ENCODE measurements around the gene BDH1. TPM values are rescaled to one million over a fixed set of nuclear protein-coding genes. Genes with fewer than 3 reads are reported as not detected.
"Not testable (repeated sequence)": the region's sequence is repeated elsewhere in the genome, so short reads cannot be mapped to it uniquely, and the experiment has no call there.

BDH1 gene
- total RNA-seq, 1 donor from 2014 or later = 4.7 TPM

GRCh38 chr3:197577366-197578074 is 21.8 kb upstream of the BDH1 start:
- DNase-seq (ENCODE audit: low spot score) = no peak
- Mint-ChIP-seq H3K4me3 (ENCODE audit: unreplicated experiment) (no peak overlapping the region), H3K36me3 (ENCODE audit: low read depth, unreplicated experiment) (peaks cover 9% of the 10 kb centered on the region), H3K27ac (ENCODE audit: unreplicated experiment) (no peak overlapping the region), H3K27me3 (ENCODE audit: unreplicated experiment) (peaks cover 3% of the 10 kb centered on the region), H3K9me3 (ENCODE audit: unreplicated experiment) (no peaks in the 10 kb centered on the region), H3K4me1 (ENCODE audit: unreplicated experiment) (peaks cover 17% of the 10 kb centered on the region)
- TF ChIP-seq CTCF (IDR thresholded peaks at IDR 0.05; ENCODE audit: unreplicated experiment) = no peak

- H3K4me1 Mint-ChIP-seq (ENCODE audit: unreplicated experiment) = peaks cover 17% of the 10 kb centered on the region
- no peak for DNase-seq (ENCODE audit: low spot score)
- no peak overlapping the region for H3K4me3 Mint-ChIP-seq (ENCODE audit: unreplicated experiment)
- H3K27ac Mint-ChIP-seq (ENCODE audit: unreplicated experiment) = no peak overlapping the region
- peaks cover 3% of the 10 kb centered on the region for H3K27me3 Mint-ChIP-seq (ENCODE audit: unreplicated experiment)
- no peaks in the 10 kb centered on the region for H3K9me3 Mint-ChIP-seq (ENCODE audit: unreplicated experiment)
- TF ChIP-seq CTCF (IDR thresholded peaks at IDR 0.05; ENCODE audit: unreplicated experiment) = no peak
- peaks cover 9% of the 10 kb centered on the region for H3K36me3 Mint-ChIP-seq (ENCODE audit: low read depth, unreplicated experiment)
Measured at GRCh38 chr3:197576838-197577237, 21.1 kb upstream of the BDH1 start.

GRCh38 chr3:197575362-197575761 is 19.6 kb upstream of the BDH1 start:
- no peak overlapping the region for H3K27ac Mint-ChIP-seq (ENCODE audit: unreplicated experiment)
- peaks cover 16% of the 10 kb centered on the region for H3K36me3 Mint-ChIP-seq (ENCODE audit: low read depth, unreplicated experiment)
- H3K4me3 Mint-ChIP-seq (ENCODE audit: unreplicated experiment) = no peak overlapping the region

GRCh38 chr3:197574396-197574991 is 18.7 kb upstream of the BDH1 start:
- not testable (repeated sequence) for H3K4me3 Mint-ChIP-seq (ENCODE audit: unreplicated experiment); H3K27ac Mint-ChIP-seq (ENCODE audit: unreplicated experiment); H3K9me3 Mint-ChIP-seq (ENCODE audit: unreplicated experiment); H3K27me3 Mint-ChIP-seq (ENCODE audit: unreplicated experiment); DNase-seq (ENCODE audit: low spot score)
- peaks cover 17% of the 10 kb centered on the region for H3K4me1 Mint-ChIP-seq (ENCODE audit: unreplicated experiment)
- H3K36me3 Mint-ChIP-seq (ENCODE audit: low read depth, unreplicated experiment) = peaks cover 16% of the 10 kb centered on the region

More at GRCh38 chr3:197575362-197575761, 19.6 kb upstream of the BDH1 start:
- no peak for TF ChIP-seq CTCF (IDR thresholded peaks at IDR 0.05; ENCODE audit: unreplicated experiment)
- Mint-ChIP-seq H3K27me3 (ENCODE audit: unreplicated experiment) (peaks cover 2% of the 10 kb centered on the region), H3K4me1 (ENCODE audit: unreplicated experiment) (peaks cover 17% of the 10 kb centered on the region), H3K9me3 (ENCODE audit: unreplicated experiment) (peaks cover 7% of the 10 kb centered on the region)
- no peak for DNase-seq (ENCODE audit: low spot score)

GRCh38 chr3:197573048-197573767 is 17.4 kb upstream of the BDH1 start:
- DNase-seq (ENCODE audit: low spot score) = no peak
- Mint-ChIP-seq H3K27ac (ENCODE audit: unreplicated experiment) (no peak overlapping the region), H3K27me3 (ENCODE audit: unreplicated experiment) (no peaks in the 10 kb centered on the region), H3K36me3 (ENCODE audit: low read depth, unreplicated experiment) (peaks cover 16% of the 10 kb centered on the region), H3K9me3 (ENCODE audit: unreplicated experiment) (peaks cover 7% of the 10 kb centered on the region), H3K4me1 (ENCODE audit: unreplicated experiment) (peaks cover 16% of the 10 kb centered on the region), H3K4me3 (ENCODE audit: unreplicated experiment) (no peak overlapping the region)
- TF ChIP-seq CTCF (IDR thresholded peaks at IDR 0.05; ENCODE audit: unreplicated experiment) = no peak

GRCh38 chr3:197571880-197572172 is 16.1 kb upstream of the BDH1 start:
- not testable (repeated sequence) for DNase-seq (ENCODE audit: low spot score); H3K4me3 Mint-ChIP-seq (ENCODE audit: unreplicated experiment); H3K4me1 Mint-ChIP-seq (ENCODE audit: unreplicated experiment); H3K27ac Mint-ChIP-seq (ENCODE audit: unreplicated experiment); H3K27me3 Mint-ChIP-seq (ENCODE audit: unreplicated experiment); H3K9me3 Mint-ChIP-seq (ENCODE audit: unreplicated experiment)
- H3K36me3 Mint-ChIP-seq (ENCODE audit: low read depth, unreplicated experiment) = peaks cover 19% of the 10 kb centered on the region

- H3K4me1 Mint-ChIP-seq (ENCODE audit: unreplicated experiment); H3K4me3 Mint-ChIP-seq (ENCODE audit: unreplicated experiment); H3K27ac Mint-ChIP-seq (ENCODE audit: unreplicated experiment); DNase-seq (ENCODE audit: low spot score); H3K9me3 Mint-ChIP-seq (ENCODE audit: unreplicated experiment); H3K27me3 Mint-ChIP-seq (ENCODE audit: unreplicated experiment): not testable (repeated sequence)
- peaks cover 14% of the 10 kb centered on the region for H3K36me3 Mint-ChIP-seq (ENCODE audit: low read depth, unreplicated experiment)
Measured at GRCh38 chr3:197571074-197571879, 15.5 kb upstream of the BDH1 start.
